Neural crest cell (in vitro differentiated cells): Measurements from ENCODE around the gene ALPK3. TPM values are rescaled to one million over a fixed set of nuclear protein-coding genes. Genes with fewer than 3 reads are reported as not detected.

Experiments used
- DNase-seq: peaks from one replicate; pipeline ENCODE4 v3.0.0; 2021; ENCODE audit warnings: low read depth, mixed read lengths, low spot score
- H3K27ac Mint-ChIP-seq: one replicate; pipeline ENCODE4 v1.8.0; 2021; ENCODE audit warnings: mild to moderate bottlenecking, mixed read lengths; ENCODE audit not compliant: unreplicated experiment
- H3K27me3 Mint-ChIP-seq: 2 replicates; pipeline ENCODE4 v1.8.0; 2021; ENCODE audit warnings: low read depth, mild to moderate bottlenecking, mixed read lengths
- H3K36me3 Mint-ChIP-seq: 2 replicates; pipeline ENCODE4 v1.8.0; 2021; ENCODE audit warnings: low read depth, mild to moderate bottlenecking, mixed read lengths
- H3K4me1 Mint-ChIP-seq: 2 replicates; pipeline ENCODE4 v1.8.0; 2021; ENCODE audit warnings: mixed read lengths
- H3K4me3 Mint-ChIP-seq: one replicate; pipeline ENCODE4 v1.8.0; 2021; ENCODE audit warnings: mild to moderate bottlenecking, mixed read lengths
- H3K9me3 Mint-ChIP-seq: 2 replicates; pipeline ENCODE4 v1.8.0; 2021; ENCODE audit warnings: mixed read lengths
- CTCF ChIP-seq: fragments of 200-600 bp; sonication (generic); conservative IDR thresholded peaks from 2 replicates; pipeline ENCODE4 v1.5.0; 2021; ENCODE audit warnings: antibody characterized with exemption, mild to moderate bottlenecking
- total RNA-seq: library from RNA; stranded (reverse); gene quantifications from 2 replicates; pipeline ENCODE4 v1.2.1, GENCODE V29; 2021

ALPK3 gene
- total RNA-seq, 1 donor from 2014 or later, result 4.4 TPM

- H3K27me3 Mint-ChIP-seq, result peaks cover 6% of the 10 kb centered on the region
- H3K4me1 Mint-ChIP-seq, result no peaks in the 10 kb centered on the region
- H3K36me3 Mint-ChIP-seq, result no peaks in the 10 kb centered on the region
- no peak overlapping the region for H3K4me3 Mint-ChIP-seq
- no peak for TF ChIP-seq CTCF
- no peaks in the 10 kb centered on the region for H3K9me3 Mint-ChIP-seq
- DNase-seq, result no peak
- H3K27ac Mint-ChIP-seq, result no peak overlapping the region
Observed at GRCh38 chr15:84880822-84881519, 63.8 kb downstream of the ALPK3 start.

- DNase-seq, result no peak
Observed at GRCh38 chr15:84881520-84881830, 64.3 kb downstream of the ALPK3 start.

GRCh38 chr15:84883466-84883865 is 66.3 kb downstream of the ALPK3 start:
- Mint-ChIP-seq H3K36me3 (no peaks in the 10 kb centered on the region), H3K27ac (no peak overlapping the region), H3K9me3 (no peaks in the 10 kb centered on the region), H3K4me1 (peaks cover 5% of the 10 kb centered on the region), H3K4me3 (no peak overlapping the region), H3K27me3 (peaks cover 6% of the 10 kb centered on the region)
- TF ChIP-seq CTCF, result no peak
- DNase-seq, result no peak

More at GRCh38 chr15:84881520-84881830, 64.3 kb downstream of the ALPK3 start:
- TF ChIP-seq CTCF, result no peak
- H3K4me3 Mint-ChIP-seq, result no peak overlapping the region
- H3K27ac Mint-ChIP-seq, result no peak overlapping the region
- H3K9me3 Mint-ChIP-seq, result no peaks in the 10 kb centered on the region
- peaks cover 6% of the 10 kb centered on the region for H3K27me3 Mint-ChIP-seq
- H3K4me1 Mint-ChIP-seq, result no peaks in the 10 kb centered on the region
- no peaks in the 10 kb centered on the region for H3K36me3 Mint-ChIP-seq

- no peaks in the 10 kb centered on the region for H3K9me3 Mint-ChIP-seq
- H3K4me3 Mint-ChIP-seq, result no peak within 1 kb of the TSS
- H3K27me3 Mint-ChIP-seq, result peaks cover 6% of the 10 kb centered on the region
- peaks cover 5% of the 10 kb centered on the region for H3K4me1 Mint-ChIP-seq
- DNase-seq, result no peak
- no peak within 1 kb of the TSS for H3K27ac Mint-ChIP-seq
- H3K36me3 Mint-ChIP-seq, result no peaks in the 10 kb centered on the region
- no peak for TF ChIP-seq CTCF
Observed at GRCh38 chr15:84883916-84884781, 67.0 kb downstream of the ALPK3 start, which contains the start of gene SLC28A1. SLC28A1 (plus strand) TSS chr15:84884662; CDS start chr15:84887761, 3,099 bp downstream.

- Mint-ChIP-seq H3K36me3 (no peaks in the 10 kb centered on the region), H3K27ac (no peak overlapping the region), H3K27me3 (no peaks in the 10 kb centered on the region), H3K4me1 (peaks cover 5% of the 10 kb centered on the region), H3K9me3 (no peaks in the 10 kb centered on the region), H3K4me3 (no peak overlapping the region)
- no peak for TF ChIP-seq CTCF
- no peak for DNase-seq
Observed at GRCh38 chr15:84885801-84886200, 68.6 kb downstream of the ALPK3 start.
